HEK293 (cell line): ENCODE measurements around the gene SERPINA1.

ENCODE experiments used
- CTCF ChIA-PET: fragments of 350-600 bp; formaldehyde crosslinking; extraction: SDS; loops from one replicate; lab custom pipeline; 2021; ENCODE audit warnings: antibody characterized with exemption; lab: Yijun Ruan, JAX
- POLR2A ChIA-PET: fragments of 300-600 bp; formaldehyde crosslinking; extraction: SDS; loops from one replicate; lab custom pipeline; 2020; ENCODE audit warnings: antibody characterized with exemption, inconsistent platforms; lab: Yijun Ruan, JAX
- H3K27ac ChIP-seq: fragments of 200-500 bp; sonication (Bioruptor generic); 2 replicates; pipeline ENCODE4 v1.5.1; 2014; ENCODE audit warnings: low read depth, low read length, control low read depth, inconsistent platforms; ENCODE audit errors: extremely low read depth
- H3K36me3 ChIP-seq, 2 experiments: fragments of 200-500 bp in 1 of 2; sonication (Bioruptor generic) in 1 of 2; 1 replicate in 1 of 2; 2 replicates in 1 of 2; pipeline ENCODE4 v1.5.1; 2014 to 2017; ENCODE audit warnings: inconsistent platforms in 2 of 2, low read length in 2 of 2; ENCODE audit not compliant: control insufficient read depth in 2 of 2, insufficient read depth in 1 of 2
- H3K4me1 ChIP-seq: fragments of 200-500 bp; sonication (Bioruptor generic); 2 replicates; pipeline ENCODE4 v1.5.1; 2014; ENCODE audit warnings: mild to moderate bottlenecking, low read length, inconsistent platforms; ENCODE audit not compliant: control insufficient read depth, insufficient read depth
- H3K4me3 ChIP-seq: 2 replicates; pipeline ENCODE4 v1.5.1; 2011; ENCODE audit warnings: low read depth, mild to moderate bottlenecking, control low read depth, low read length, moderate library complexity
- H3K9me3 ChIP-seq: fragments of 200-500 bp; sonication (Bioruptor generic); 2 replicates; pipeline ENCODE4 v1.5.1; 2014; ENCODE audit warnings: low read depth, low read length, inconsistent platforms; ENCODE audit not compliant: control insufficient read depth, insufficient read depth
- GLI2 ChIP-seq: fragments of 450-650 bp; formaldehyde crosslinking; IDR thresholded peaks from 2 replicates; pipeline ENCODE4; 2017; ENCODE audit warnings: missing biosample characterization, missing genetic modification characterization, low read depth, borderline replicate concordance
- GLI4 ChIP-seq: fragments of 450-650 bp; formaldehyde crosslinking; IDR thresholded peaks from 2 replicates; pipeline ENCODE4 v1.5.1; 2016; ENCODE audit warnings: missing biosample characterization, missing genetic modification characterization
- GLIS2 ChIP-seq: fragments of 450-650 bp; formaldehyde crosslinking; IDR thresholded peaks from 2 replicates; pipeline ENCODE4 v1.5.1; 2016; ENCODE audit warnings: missing biosample characterization, missing genetic modification characterization
- HOXA7 ChIP-seq: sonication (generic); formaldehyde crosslinking; IDR thresholded peaks from 2 replicates; pipeline ENCODE4 v1.8.1; 2022; ENCODE audit warnings: missing genetic modification reagents, borderline replicate concordance
- HOXD13 ChIP-seq: sonication (generic); formaldehyde crosslinking; IDR thresholded peaks from 2 replicates; pipeline ENCODE4 v1.8.0; 2022; ENCODE audit warnings: missing genetic modification reagents, borderline replicate concordance
- KLF1 ChIP-seq: fragments of 450-650 bp; formaldehyde crosslinking; IDR thresholded peaks from 2 replicates; pipeline ENCODE4 v1.5.1; 2016; ENCODE audit warnings: missing biosample characterization, missing genetic modification characterization
- KLF17 ChIP-seq: fragments of 450-650 bp; formaldehyde crosslinking; IDR thresholded peaks from 2 replicates; pipeline ENCODE4 v1.5.1; 2016; ENCODE audit warnings: missing biosample characterization, missing genetic modification characterization
- MYNN ChIP-seq: fragments of 450-650 bp; formaldehyde crosslinking; IDR thresholded peaks from 2 replicates; pipeline ENCODE4 v1.5.1; 2016; ENCODE audit warnings: missing biosample characterization, missing genetic modification characterization, borderline replicate concordance
- PATZ1 ChIP-seq: fragments of 450-650 bp; formaldehyde crosslinking; IDR thresholded peaks from 2 replicates; pipeline ENCODE4 v1.5.1; 2016; ENCODE audit warnings: missing biosample characterization, missing genetic modification characterization
- REST ChIP-seq: fragments of 450-650 bp; formaldehyde crosslinking; IDR thresholded peaks from 2 replicates; pipeline ENCODE4 v1.5.1; 2016; ENCODE audit warnings: missing biosample characterization, missing genetic modification characterization
- ZBTB6 ChIP-seq: fragments of 450-650 bp; formaldehyde crosslinking; IDR thresholded peaks from 2 replicates; pipeline ENCODE4 v1.5.1; 2017; ENCODE audit warnings: missing biosample characterization, missing genetic modification characterization
- ZNF121 ChIP-seq: fragments of 450-650 bp; formaldehyde crosslinking; IDR thresholded peaks from 2 replicates; pipeline ENCODE4 v1.5.1; 2016; ENCODE audit warnings: missing biosample characterization, missing genetic modification characterization
- ZNF155 ChIP-seq: fragments of 450-650 bp; formaldehyde crosslinking; IDR thresholded peaks from 2 replicates; pipeline ENCODE4 v1.5.1; 2016; ENCODE audit warnings: missing biosample characterization, missing genetic modification characterization
- ZNF18 ChIP-seq: fragments of 450-650 bp; formaldehyde crosslinking; IDR thresholded peaks from 2 replicates; pipeline ENCODE4 v1.5.1; 2016; ENCODE audit warnings: missing biosample characterization, missing genetic modification characterization
- ZNF223 ChIP-seq: fragments of 450-650 bp; formaldehyde crosslinking; IDR thresholded peaks from 2 replicates; pipeline ENCODE4 v1.5.1; 2016; ENCODE audit warnings: missing biosample characterization, missing genetic modification characterization
- ZNF23 ChIP-seq: fragments of 450-650 bp; formaldehyde crosslinking; IDR thresholded peaks from 2 replicates; pipeline ENCODE4 v1.5.1; 2016; ENCODE audit warnings: missing biosample characterization, missing genetic modification characterization, borderline replicate concordance
- ZNF335 ChIP-seq: fragments of 450-650 bp; formaldehyde crosslinking; conservative IDR thresholded peaks from 2 replicates; pipeline ENCODE4 v1.5.1; 2016; ENCODE audit warnings: missing biosample characterization, missing genetic modification characterization
- ZNF391 ChIP-seq: fragments of 450-650 bp; formaldehyde crosslinking; IDR thresholded peaks from 2 replicates; pipeline ENCODE4 v1.5.1; 2016; ENCODE audit warnings: low read depth, missing biosample characterization, missing genetic modification characterization, borderline replicate concordance
- ZNF404 ChIP-seq: fragments of 450-650 bp; formaldehyde crosslinking; IDR thresholded peaks from 2 replicates; pipeline ENCODE4 v1.5.1; 2017; ENCODE audit warnings: missing biosample characterization, missing genetic modification characterization
- ZNF416 ChIP-seq: fragments of 450-650 bp; formaldehyde crosslinking; IDR thresholded peaks from 2 replicates; pipeline ENCODE4 v1.5.1; 2016; ENCODE audit warnings: missing biosample characterization, missing genetic modification characterization
- ZNF626 ChIP-seq: fragments of 450-650 bp; sonication (Bioruptor Pico); formaldehyde crosslinking; IDR thresholded peaks from 2 replicates; pipeline ENCODE4 v1.5.1; 2018; ENCODE audit warnings: missing biosample characterization, missing genetic modification characterization, inconsistent platforms
- ZNF768 ChIP-seq: fragments of 450-650 bp; formaldehyde crosslinking; IDR thresholded peaks from 2 replicates; pipeline ENCODE4 v1.5.1; 2018; ENCODE audit warnings: missing biosample characterization, mild to moderate bottlenecking, missing genetic modification characterization
- ZNF777 ChIP-seq: fragments of 450-650 bp; formaldehyde crosslinking; IDR thresholded peaks from 2 replicates; pipeline ENCODE4 v1.5.1; 2017; ENCODE audit warnings: missing biosample characterization, missing genetic modification characterization, borderline replicate concordance
- ZXDB ChIP-seq: fragments of 450-650 bp; formaldehyde crosslinking; IDR thresholded peaks from 2 replicates; pipeline ENCODE4 v1.5.1; 2016; ENCODE audit warnings: missing biosample characterization, missing genetic modification characterization

SERPINA1 gene

DNA sequence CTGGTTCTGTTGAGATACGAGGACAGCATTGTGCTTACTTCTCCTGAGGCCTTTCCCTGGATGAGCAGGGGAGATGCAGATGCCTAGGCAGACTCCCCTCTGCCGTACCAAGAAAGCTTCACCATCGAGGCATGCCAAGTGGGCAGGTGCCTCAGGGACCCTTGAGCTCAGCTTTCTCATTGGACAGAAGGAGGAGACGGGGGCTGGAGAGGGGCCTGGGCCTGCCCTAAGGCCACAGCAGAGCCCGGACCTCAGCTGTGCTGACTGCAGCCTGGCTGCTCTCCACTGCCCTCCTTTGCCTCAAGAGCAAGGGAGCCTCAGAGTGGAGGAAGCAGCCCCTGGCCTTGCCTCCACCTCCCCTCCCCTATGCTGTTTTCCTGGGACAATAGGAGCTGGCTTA is 23.4 kb downstream of the SERPINA1 start (continued):
- TF ChIP-seq ZNF223 (tag by site-specific recombination): no peak
- no peak for TF ChIP-seq PATZ1 (tag by site-specific recombination)
- no peak for TF ChIP-seq ZNF18
- no peak for TF ChIP-seq ZNF391
- TF ChIP-seq ZNF626 (tag by site-specific recombination): no peak
- no peak for TF ChIP-seq GLI2 (tag by site-specific recombination)

GRCh38 chr14:94364037-94364436 is 24.4 kb downstream of the SERPINA1 start:
- no peak for TF ChIP-seq ZNF121 (tag by site-specific recombination)
- TF ChIP-seq ZNF23 (tag by site-specific recombination): no peak
- no peak for TF ChIP-seq ZNF416 (tag by site-specific recombination)
- TF ChIP-seq REST (tag by site-specific recombination): no peak
- no peak for TF ChIP-seq KLF1 (tag by site-specific recombination)
- no peak for TF ChIP-seq ZNF626 (tag by site-specific recombination)
- TF ChIP-seq HOXD13 (CRISPR knock-in tag): no peak
- no peak for TF ChIP-seq MYNN (tag by site-specific recombination)
- no peaks in the 10 kb centered on the region for H3K4me1 ChIP-seq
- ChIA-PET CTCF (no interaction called here), POLR2A (no interaction called here)
- H3K27ac ChIP-seq: no peak overlapping the region
- H3K36me3 ChIP-seq: no peaks in the 10 kb centered on the region
- H3K9me3 ChIP-seq: no peaks in the 10 kb centered on the region
- H3K4me3 ChIP-seq: no peak overlapping the region

GRCh38 chr14:94363151-94363624 is 25.2 kb downstream of the SERPINA1 start:
- no peak for TF ChIP-seq HOXA7 (CRISPR knock-in tag)
- TF ChIP-seq GLIS2 (tag by site-specific recombination): no peak
- TF ChIP-seq GLI4 (tag by site-specific recombination): no peak
- no peak for TF ChIP-seq KLF17 (tag by site-specific recombination)
- TF ChIP-seq ZNF155 (tag by site-specific recombination): no peak
- TF ChIP-seq ZXDB (tag by site-specific recombination): no peak
- no peak for TF ChIP-seq ZNF777 (tag by site-specific recombination)
- TF ChIP-seq ZBTB6: no peak
- no peak for TF ChIP-seq ZNF768 (tag by site-specific recombination)
- no peak for TF ChIP-seq ZNF335 (tag by site-specific recombination)
- no peak for TF ChIP-seq ZNF404 (tag by site-specific recombination)
- H3K4me3 ChIP-seq: no peak overlapping the region
- H3K27ac ChIP-seq: no peak overlapping the region
- H3K9me3 ChIP-seq: no peaks in the 10 kb centered on the region
- POLR2A ChIA-PET: no interaction called here
- CTCF ChIA-PET: no interaction called here
- no peaks in the 10 kb centered on the region for H3K36me3 ChIP-seq
- no peaks in the 10 kb centered on the region for H3K4me1 ChIP-seq
